ENCODE data around the gene COMMD7. TPM values are rescaled to one million over a fixed set of nuclear protein-coding genes. Genes with fewer than 3 reads are reported as not detected.

Gene COMMD7
- total RNA-seq, 1 experiment from 2014 or later, result 42.3 TPM

DNA sequence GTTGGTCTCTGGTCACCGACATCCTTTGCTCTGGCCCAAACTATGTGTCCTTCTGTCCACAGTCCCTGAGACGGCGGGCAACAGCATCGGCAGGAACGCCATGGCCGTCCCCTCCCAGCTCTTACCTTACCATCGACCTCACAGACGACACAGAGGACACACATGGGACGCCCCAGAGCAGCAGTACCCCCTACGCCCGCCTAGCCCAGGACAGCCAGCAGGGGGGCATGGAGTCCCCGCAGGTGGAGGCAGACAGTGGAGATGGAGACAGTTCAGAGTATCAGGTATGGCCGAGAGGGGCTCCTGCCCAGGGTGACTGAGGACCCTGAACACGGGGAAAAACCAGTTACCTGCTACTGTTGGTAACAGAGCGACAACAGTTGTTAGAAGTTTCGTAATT, 43.9 kb upstream of the COMMD7 start:
- H3K4me3 ChIP-seq, result no peak overlapping the region
- H3F3A ChIP-seq (ENCODE audit: insufficient read depth, low read depth), result no peaks in the 10 kb centered on the region
- no peaks in the 10 kb centered on the region for H3K36me3 ChIP-seq (ENCODE audit: low read depth)
- intact Hi-C loops (cut with micrococcal nuclease; ENCODE audit: unreplicated experiment), result no loop called here
- no peak overlapping the region for H3K4me2 ChIP-seq
- ChIA-PET CTCF (no interaction called here), POLR2A (ENCODE audit: unreplicated experiment) (no interaction called here)
- no peak for DNase-seq
- H3K9me2 ChIP-seq (ENCODE audit: insufficient read depth), result no peaks in the 10 kb centered on the region
- H3K27me3 ChIP-seq (ENCODE audit: insufficient read depth, low read depth), result no peaks in the 10 kb centered on the region
- BruUV-seq (replicated peaks), result no TSS peak
- H3K9me3 ChIP-seq (ENCODE audit: insufficient read depth, low read depth), result no peaks in the 10 kb centered on the region
- TF ChIP-seq CTCF (conservative IDR thresholded peaks at IDR 0.05) (no peak), EZH2 (IDR thresholded peaks at IDR 0.05; ENCODE audit: low read depth) (no peak)
- no peaks in the 10 kb centered on the region for H3K4me1 ChIP-seq (replicated peaks; ENCODE audit: insufficient read depth)
- H2AFZ ChIP-seq, result no peak overlapping the region
- no peaks in the 10 kb centered on the region for H3K79me2 ChIP-seq (ENCODE audit: low read depth)
- H4K20me1 ChIP-seq (ENCODE audit: insufficient read depth), result no peaks in the 10 kb centered on the region
- H3K27ac ChIP-seq, result no peak overlapping the region

DNA sequence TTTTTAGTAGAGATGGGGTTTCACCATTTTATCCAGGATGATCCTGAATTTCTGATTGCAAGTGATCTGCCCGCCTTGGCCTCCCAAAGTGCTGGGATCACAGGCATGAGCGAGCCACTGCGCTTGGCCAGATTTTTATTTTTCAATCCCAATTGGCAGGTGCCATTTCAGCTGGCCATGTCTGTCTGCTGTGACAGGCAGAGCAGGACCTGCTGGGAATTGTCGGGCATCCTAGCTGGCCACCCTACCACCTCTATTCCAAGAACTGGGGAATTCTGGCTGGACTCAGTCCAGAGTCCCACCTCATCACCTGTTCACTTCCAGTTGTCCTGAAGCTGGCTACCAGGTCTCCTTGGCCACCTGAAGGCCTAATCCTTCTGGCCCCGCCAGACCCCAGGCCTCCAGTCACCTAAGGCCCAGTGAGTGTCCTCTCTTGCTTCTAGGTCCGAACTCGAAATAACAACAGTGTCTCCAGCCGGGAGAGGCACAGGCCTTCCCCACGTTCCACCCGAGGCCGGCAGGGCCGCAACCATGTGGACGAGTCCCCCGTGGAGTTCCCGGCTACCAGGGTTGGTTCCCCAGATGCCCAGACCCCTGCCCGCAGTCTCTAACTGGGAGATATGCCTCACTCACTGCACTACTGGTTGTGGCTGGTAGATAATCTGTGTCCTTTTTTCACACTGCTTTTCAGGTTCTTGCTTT, 42.9 kb upstream of the COMMD7 start:
- no peak for TF ChIP-seq EZH2 (IDR thresholded peaks at IDR 0.05; ENCODE audit: low read depth)
- TF ChIP-seq CTCF (conservative IDR thresholded peaks at IDR 0.05), result no peak
- no peaks in the 10 kb centered on the region for H3K9me3 ChIP-seq (ENCODE audit: insufficient read depth, low read depth)
- H2AFZ ChIP-seq, result no peak overlapping the region
- no peak for DNase-seq
- POLR2A ChIA-PET (ENCODE audit: unreplicated experiment), result no interaction called here
- no peaks in the 10 kb centered on the region for H3K27me3 ChIP-seq (ENCODE audit: insufficient read depth, low read depth)
- intact Hi-C loops (cut with micrococcal nuclease; ENCODE audit: unreplicated experiment), result no loop called here
- BruUV-seq (replicated peaks), result no TSS peak
- no peak overlapping the region for H3K27ac ChIP-seq
- no peaks in the 10 kb centered on the region for H4K20me1 ChIP-seq (ENCODE audit: insufficient read depth)
- no peaks in the 10 kb centered on the region for H3K79me2 ChIP-seq (ENCODE audit: low read depth)
- H3K9me2 ChIP-seq (ENCODE audit: insufficient read depth), result no peaks in the 10 kb centered on the region
- H3K4me3 ChIP-seq, result no peak overlapping the region
- no peaks in the 10 kb centered on the region for H3K4me1 ChIP-seq (replicated peaks; ENCODE audit: insufficient read depth)
- H3F3A ChIP-seq (ENCODE audit: insufficient read depth, low read depth), result no peaks in the 10 kb centered on the region
- CTCF ChIA-PET, result interaction anchor here (0.6 kb wide), 1 partner anchor 99 kb away, joined by 4 read pairs; no protein-coding TSS in a partner anchor
- no peak overlapping the region for H3K4me2 ChIP-seq
- H3K36me3 ChIP-seq (ENCODE audit: low read depth), result no peaks in the 10 kb centered on the region

GRCh38 chr20:32784369-32785080, 41.3 kb upstream of the COMMD7 start:
- H3K4me3 ChIP-seq, result no peak overlapping the region
- H3K27ac ChIP-seq, result no peak overlapping the region
- ChIA-PET POLR2A (ENCODE audit: unreplicated experiment) (no interaction called here), CTCF (no interaction called here)
- H3K79me2 ChIP-seq (ENCODE audit: low read depth), result no peaks in the 10 kb centered on the region
- no peaks in the 10 kb centered on the region for H3K36me3 ChIP-seq (ENCODE audit: low read depth)
- H4K20me1 ChIP-seq (ENCODE audit: insufficient read depth), result no peaks in the 10 kb centered on the region
- BruUV-seq (replicated peaks), result no TSS peak
- intact Hi-C loops (cut with micrococcal nuclease; ENCODE audit: unreplicated experiment), result no loop called here
- no peaks in the 10 kb centered on the region for H3K27me3 ChIP-seq (ENCODE audit: insufficient read depth, low read depth)
- no peak for TF ChIP-seq EZH2 (IDR thresholded peaks at IDR 0.05; ENCODE audit: low read depth)
- no peak for TF ChIP-seq CTCF (conservative IDR thresholded peaks at IDR 0.05)
- H3K4me2 ChIP-seq, result no peak overlapping the region
- no peaks in the 10 kb centered on the region for H3K9me3 ChIP-seq (ENCODE audit: insufficient read depth, low read depth)
- H2AFZ ChIP-seq, result no peak overlapping the region
- no peak for DNase-seq
- H3K9me2 ChIP-seq (ENCODE audit: insufficient read depth), result no peaks in the 10 kb centered on the region
- H3K4me1 ChIP-seq (replicated peaks; ENCODE audit: insufficient read depth), result no peaks in the 10 kb centered on the region
- no peaks in the 10 kb centered on the region for H3F3A ChIP-seq (ENCODE audit: insufficient read depth, low read depth)
